HCT116 (cell line): ENCODE data around the gene STK25. TPM values are rescaled to one million over a fixed set of nuclear protein-coding genes. Genes with fewer than 3 reads are reported as not detected.

Experiments used
- ATAC-seq: fragments of 200-7000 bp; cut with Tn5 transposase; 2 replicates; pipeline ENCODE4 v1.9.1; 2020; ENCODE audit warnings: mild to moderate bottlenecking, moderate library complexity
- BruUV-seq: library from RNA; stranded (reverse); fragments of 400-500 nt; replicated peaks from 2 replicates; lab custom pipeline; 2021; lab: Mats Ljungman, UMichigan
- CTCF ChIA-PET: fragments of 300-600 bp; sonication (Branson Sonifier 250); formaldehyde crosslinking; loops from one replicate; lab custom pipeline; 2021; ENCODE audit warnings: antibody characterized with exemption; lab: Charles Lee
- POLR2A ChIA-PET: fragments of 300-600, 350-600 bp; sonication (Branson Sonifier 250); formaldehyde crosslinking; loops from one replicate; lab custom pipeline; 2021; ENCODE audit warnings: antibody characterized with exemption; lab: Charles Lee
- RAD21 ChIA-PET, 2 experiments: fragments of 300-600 bp; sonication (Branson Sonifier 250); formaldehyde crosslinking; loops; one replicate each; lab custom pipeline; 2023; ENCODE audit warnings: low total read pairs in 2 of 2; ENCODE audit not compliant: uncharacterized antibody in 2 of 2, unreplicated experiment in 2 of 2, low non-redundant PET in 1 of 2; lab: Charles Lee
- DNase-seq: peaks from one replicate; pipeline ENCODE4 v3.0.0-alpha.2; 2010; ENCODE audit warnings: low read depth, low spot score
- H2AFZ ChIP-seq: fragments of 200-600 bp; shearing (Covaris generic), sonication (generic); 2 replicates; pipeline ENCODE4 v1.6.1; 2017; ENCODE audit warnings: low read depth, mixed run types, mixed read lengths, antibody characterized with exemption, low read length; ENCODE audit not compliant: poor library complexity, severe bottlenecking
- H3K27ac ChIP-seq: 2 replicates; pipeline ENCODE4 v1.5.1; 2012; ENCODE audit warnings: low read depth, low read length
- H3K27me3 ChIP-seq: fragments of 200-600 bp; sonication (generic); 2 replicates; pipeline ENCODE4 v1.6.1; 2016; ENCODE audit warnings: mixed run types, low read length, mixed read lengths; ENCODE audit not compliant: insufficient read depth
- H3K36me3 ChIP-seq, 2 experiments: fragments of 200-500 bp in 1 of 2; fragments of 200-600 bp in 1 of 2; sonication (Bioruptor generic) in 1 of 2; sonication (generic) in 1 of 2; 2 replicates each; pipeline versions ENCODE4 v1.5.1 to v1.6.1; 2014 to 2016; ENCODE audit warnings: low read length in 2 of 2, inconsistent platforms in 1 of 2, mixed read lengths in 1 of 2, mixed run types in 1 of 2; ENCODE audit not compliant: insufficient read depth in 2 of 2, control insufficient read depth in 1 of 2
- H3K4me1 ChIP-seq, 2 experiments: fragments of 200-600 bp in 1 of 2; sonication (generic) in 1 of 2; 2 replicates each; pipeline versions ENCODE4 v1.5.1 to v1.6.1; 2012 to 2017; ENCODE audit warnings: low read length in 2 of 2, inconsistent platforms in 1 of 2, mild to moderate bottlenecking in 1 of 2, mixed read lengths in 1 of 2, mixed run types in 1 of 2, moderate library complexity in 1 of 2; ENCODE audit not compliant: insufficient read depth in 2 of 2, control insufficient read depth in 1 of 2
- H3K4me2 ChIP-seq: fragments of 200-600 bp; sonication (generic); 2 replicates; pipeline ENCODE4 v1.6.1; 2017; ENCODE audit warnings: mixed run types, low read length, mixed read lengths
- H3K4me3 ChIP-seq, 2 experiments: fragments of 200-600 bp in 1 of 2; sonication (generic) in 1 of 2; replicated peaks in 1 of 2; 2 replicates each; pipeline ENCODE4 v1.5.1; 2011 to 2016; ENCODE audit warnings: low read length in 2 of 2, control low read depth in 1 of 2, low read depth in 1 of 2, mild to moderate bottlenecking in 1 of 2, mixed read lengths in 1 of 2, mixed run types in 1 of 2
- H3K79me2 ChIP-seq: fragments of 200-600 bp; sonication (generic); 2 replicates; pipeline ENCODE4 v1.6.1; 2017; ENCODE audit warnings: mild to moderate bottlenecking, mixed run types, low read length, moderate library complexity, mixed read lengths; ENCODE audit not compliant: insufficient read depth
- H3K9ac ChIP-seq: fragments of 200-600 bp; sonication (generic); 2 replicates; pipeline ENCODE4 v1.6.1; 2016; ENCODE audit warnings: low read length, mixed read lengths
- H3K9me2 ChIP-seq: fragments of 200-600 bp; sonication (generic), shearing (Covaris generic); 2 replicates; pipeline ENCODE4 v1.6.1; 2017; ENCODE audit warnings: mixed run types, mild to moderate bottlenecking, moderate library complexity; ENCODE audit not compliant: insufficient read depth
- H3K9me3 ChIP-seq, 2 experiments: fragments of 200-500 bp in 1 of 2; fragments of 200-600 bp in 1 of 2; sonication (Bioruptor generic) in 1 of 2; sonication (generic) in 1 of 2; 2 replicates each; pipeline ENCODE4 v1.6.1; 2014 to 2017; ENCODE audit warnings: low read length in 2 of 2, mixed read lengths in 2 of 2, inconsistent platforms in 1 of 2, low read depth in 1 of 2, mild to moderate bottlenecking in 1 of 2, mixed run types in 1 of 2, moderate library complexity in 1 of 2; ENCODE audit not compliant: control insufficient read depth in 1 of 2, insufficient read depth in 1 of 2
- H4K20me1 ChIP-seq: fragments of 200-600 bp; sonication (generic), shearing (Covaris generic); 2 replicates; pipeline ENCODE4 v1.6.1; 2017; ENCODE audit warnings: mixed run types, mild to moderate bottlenecking, moderate library complexity; ENCODE audit not compliant: insufficient read depth
- ATF3 ChIP-seq: IDR thresholded peaks from 2 replicates; pipeline ENCODE4 v1.6.1; 2012
- CBX3 ChIP-seq: IDR thresholded peaks from 2 replicates; pipeline ENCODE4 v1.6.1; 2012; ENCODE audit warnings: low read depth
- CEBPB ChIP-seq: IDR thresholded peaks from 2 replicates; pipeline ENCODE4 v1.6.1; 2012; ENCODE audit warnings: low read depth
- CTCF ChIP-seq, 3 experiments: fragments of 200-600 bp in 1 of 3; sonication (generic) in 1 of 3; IDR thresholded peaks in 2 of 3; conservative IDR thresholded peaks in 1 of 3; 2 replicates each; pipeline ENCODE4 v1.5.1; 2012 to 2017; ENCODE audit warnings: low read depth in 2 of 3, low read length in 2 of 3, antibody characterized with exemption in 1 of 3, borderline replicate concordance in 1 of 3, control low read depth in 1 of 3, mild to moderate bottlenecking in 1 of 3, mixed read lengths in 1 of 3, mixed run types in 1 of 3, moderate library complexity in 1 of 3; ENCODE audit not compliant: insufficient read depth in 1 of 3
- EZH2 ChIP-seq: fragments of 200-600 bp; sonication (generic); IDR thresholded peaks from 2 replicates; pipeline ENCODE4 v1.6.1; 2017; ENCODE audit warnings: antibody characterized with exemption, mixed run types
- EZH2phosphoT487 ChIP-seq: fragments of 200-600 bp; IDR thresholded peaks from 2 replicates; pipeline ENCODE4 v1.6.1; 2018; ENCODE audit warnings: antibody characterized with exemption, borderline replicate concordance
- MAX ChIP-seq: IDR thresholded peaks from 2 replicates; pipeline ENCODE4 v1.6.1; 2012
- POLR2A ChIP-seq: IDR thresholded peaks from 2 replicates; pipeline ENCODE4 v1.7.0; 2011; ENCODE audit warnings: borderline replicate concordance; ENCODE audit not compliant: insufficient read depth, insufficient read length; ENCODE audit errors: extremely low read depth
- POLR2AphosphoS5 ChIP-seq: IDR thresholded peaks from 2 replicates; pipeline ENCODE4 v1.6.1; 2011; ENCODE audit warnings: mild to moderate bottlenecking, low read depth, low read length, moderate library complexity
- REST ChIP-seq: IDR thresholded peaks from 2 replicates; pipeline ENCODE4 v1.6.1; 2012; ENCODE audit warnings: low read depth
- SP1 ChIP-seq: IDR thresholded peaks from 2 replicates; pipeline ENCODE4 v1.6.1; 2012; ENCODE audit warnings: low read depth
- ZBTB33 ChIP-seq: IDR thresholded peaks from 2 replicates; pipeline ENCODE4 v1.6.1; 2011; ENCODE audit warnings: mild to moderate bottlenecking, low read length, moderate library complexity; ENCODE audit not compliant: insufficient replicate concordance; ENCODE audit errors: extremely low read depth
- intact Hi-C: fragments of 100-400 bp; cut with micrococcal nuclease; formaldehyde crosslinking; loops from 2 replicates; pipeline ENCODE4 v1.10.0; 2022
- total RNA-seq: library from RNA; stranded (reverse); gene quantifications from one replicate; pipeline ENCODE4 v1.2.1, GENCODE V29; 2021; ENCODE audit not compliant: unreplicated experiment

STK25 gene
- total RNA-seq, 1 experiment from 2014 or later = 160 TPM

GRCh38 chr2:241545106-241545505 lies 36.7 kb upstream of the STK25 start:
- POLR2A ChIA-PET = no interaction called here
- no peak for ATAC-seq
- RAD21 ChIA-PET = no interaction called here
- TF ChIP-seq CBX3 = no peak
- TF ChIP-seq, all 23 proteins: peak for 0
- BruUV-seq = no TSS peak
- no peak overlapping the region for H3K9ac ChIP-seq
- no peaks in the 10 kb centered on the region for H4K20me1 ChIP-seq
- H3K9me2 ChIP-seq = no peaks in the 10 kb centered on the region
- no peak overlapping the region for H3K4me2 ChIP-seq
- H3K36me3 ChIP-seq = no peaks in the 10 kb centered on the region
- H3K79me2 ChIP-seq = no peaks in the 10 kb centered on the region
- CTCF ChIA-PET = no interaction called here
- no peak overlapping the region for H3K4me3 ChIP-seq
- H2AFZ ChIP-seq = no peak overlapping the region
- intact Hi-C loops = loop anchor here (5.0 kb wide), 1 partner anchor 187 kb away; the partner anchor contains the start of gene D2HGDH
- H3K4me1 ChIP-seq = peaks cover 16 to 44% of the 10 kb centered on the region in 2 experiments
- H3K9me3 ChIP-seq = no peaks in the 10 kb centered on the region
- no peak for DNase-seq
- H3K27ac ChIP-seq = no peak overlapping the region
- no peaks in the 10 kb centered on the region for H3K27me3 ChIP-seq

- ATAC-seq (no peak), DNase-seq (no peak)
- Histone ChIP-seq H2AFZ (no peak overlapping the region), H3K36me3 (no peaks in the 10 kb centered on the region), H3K9me2 (no peaks in the 10 kb centered on the region), H3K4me1 (peaks cover 7 to 27% of the 10 kb centered on the region in 2 experiments), H3K4me2 (no peak overlapping the region), H3K4me3 (no peak overlapping the region), H3K9ac (no peak overlapping the region), H3K27ac (no peak overlapping the region), H3K27me3 (no peaks in the 10 kb centered on the region), H3K9me3 (no peaks in the 10 kb centered on the region), H4K20me1 (no peaks in the 10 kb centered on the region), H3K79me2 (no peaks in the 10 kb centered on the region)
- CTCF ChIA-PET = no interaction called here
- BruUV-seq = no TSS peak
- intact Hi-C loops = no loop called here
- RAD21 ChIA-PET = no interaction called here
- POLR2A ChIA-PET = no interaction called here
- TF ChIP-seq ZBTB33 = no peak
- TF ChIP-seq ATF3 = no peak
- TF ChIP-seq CTCF (IDR thresholded peaks at IDR 0.05 in 2 of 3, conservative IDR thresholded peaks at IDR 0.05 in 1 of 3; ENCODE audit: borderline replicate concordance in 1 of 3, insufficient read depth in 1 of 3, low read depth in 2 of 3, low read length in 2 of 3) = no peak
- no peak for TF ChIP-seq EZH2
- TF ChIP-seq CEBPB = no peak
- TF ChIP-seq MAX = no peak
- no peak for TF ChIP-seq EZH2phosphoT487
- no peak for TF ChIP-seq REST
- no peak for TF ChIP-seq SP1
- no peak for TF ChIP-seq POLR2A
- TF ChIP-seq POLR2AphosphoS5 = no peak
- TF ChIP-seq CBX3 = no peak
Observed at GRCh38 chr2:241542278-241542605, 33.9 kb upstream of the STK25 start.
